HG03064 (cell line): ENCODE measurements around the gene WWOX.

Experiments used
- ATAC-seq: cut with Tn5 transposase; IDR thresholded peaks from one replicate; pipeline ENCODE4 v1.9.1; 2021; ENCODE audit warnings: low read depth; ENCODE audit not compliant: unreplicated experiment

The WWOX gene

DNA sequence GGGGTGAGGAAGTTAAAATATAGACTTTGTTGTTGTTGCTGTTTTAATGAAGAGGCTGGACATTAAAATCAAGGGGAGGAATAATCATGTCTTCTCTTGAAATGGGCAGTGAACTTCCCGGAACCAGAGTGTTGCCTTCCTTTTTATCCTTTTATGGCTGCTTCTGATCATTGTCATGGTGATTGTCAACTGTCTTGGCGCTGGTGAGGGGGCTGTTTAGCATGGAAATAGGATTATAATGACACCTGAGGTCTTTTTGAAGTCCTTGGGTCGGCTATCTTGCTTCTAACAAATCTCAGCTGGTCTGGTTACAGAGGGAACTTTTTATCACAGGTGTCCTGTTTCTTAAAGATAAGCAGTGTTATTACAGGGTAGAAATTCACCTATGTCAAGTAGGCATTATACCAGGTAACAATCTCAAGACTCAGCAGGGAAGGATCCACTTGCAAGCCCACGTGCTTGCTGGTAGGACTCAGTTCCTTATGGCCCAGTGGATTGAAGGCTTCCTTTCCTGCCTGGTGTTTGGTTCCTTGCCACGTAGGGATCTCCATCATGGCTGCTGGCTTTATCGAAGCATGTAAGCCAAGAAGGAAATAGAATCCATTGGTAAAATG lies 349.3 kb downstream of the WWOX start:
- ATAC-seq: no peak

DNA sequence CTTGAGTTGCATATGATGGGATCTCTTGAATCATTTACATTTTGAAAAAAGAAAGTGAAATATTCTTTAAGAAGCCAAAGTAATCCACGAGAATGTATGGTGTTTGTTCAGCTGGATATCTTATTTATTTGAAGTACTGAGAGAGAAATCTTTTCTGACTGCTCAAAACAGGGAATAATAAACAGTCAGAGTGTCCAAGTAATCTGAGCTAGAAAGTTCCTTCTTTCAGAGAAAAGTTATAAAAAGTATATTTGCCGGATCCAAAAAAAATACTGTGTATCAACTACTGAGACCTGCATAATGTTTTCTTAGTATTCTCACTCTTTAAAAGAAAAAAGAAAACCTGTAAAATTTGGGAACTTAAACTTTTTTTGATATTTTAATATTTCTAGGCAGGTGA lies 350.8 kb downstream of the WWOX start:
- no peak for ATAC-seq

GRCh38 chr16:78452025-78452555 lies 352.6 kb downstream of the WWOX start:
- ATAC-seq: no peak

GRCh38 chr16:78455861-78456260 lies 356.4 kb downstream of the WWOX start:
- ATAC-seq: no peak

DNA sequence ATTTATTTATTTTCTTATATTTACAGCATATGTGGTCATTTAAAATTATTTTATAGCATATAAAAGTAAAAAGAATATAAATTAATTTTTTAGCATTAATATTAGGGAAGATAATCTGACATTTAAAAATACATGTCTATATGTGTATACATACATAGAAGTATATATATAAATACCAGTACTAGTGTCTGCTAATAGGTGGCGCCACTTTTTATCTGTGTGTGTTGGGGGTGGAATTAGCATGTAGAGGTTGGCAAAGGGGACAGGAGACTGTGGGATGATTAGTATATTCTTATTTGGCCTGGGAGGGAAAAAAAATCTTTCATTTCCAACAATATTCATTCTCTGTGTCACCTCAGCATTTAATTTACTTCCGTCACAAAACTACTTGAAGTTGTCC lies 359.1 kb downstream of the WWOX start:
- no peak for ATAC-seq

- no peak for ATAC-seq
Observed at GRCh38 chr16:78460428-78460827, 361.0 kb downstream of the WWOX start.

DNA sequence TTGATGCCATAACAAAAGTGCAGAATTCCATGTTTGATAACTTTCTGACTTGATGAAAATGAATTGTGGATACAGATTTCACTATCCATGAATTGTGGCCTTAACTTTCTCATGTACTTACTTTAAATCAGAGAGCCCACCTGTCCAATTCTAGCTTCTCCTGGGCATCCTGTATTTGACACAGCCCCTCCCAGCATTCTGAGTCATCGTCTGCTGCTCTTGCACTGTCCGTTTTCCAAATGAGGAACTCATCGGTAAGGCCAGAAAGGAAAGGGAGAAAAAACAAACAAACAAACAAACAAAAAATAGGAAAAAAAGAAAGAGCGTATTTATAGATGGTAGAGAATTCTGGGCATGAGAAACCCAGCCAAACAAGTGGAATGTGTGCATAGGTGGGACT lies 361.6 kb downstream of the WWOX start:
- ATAC-seq: no peak

DNA sequence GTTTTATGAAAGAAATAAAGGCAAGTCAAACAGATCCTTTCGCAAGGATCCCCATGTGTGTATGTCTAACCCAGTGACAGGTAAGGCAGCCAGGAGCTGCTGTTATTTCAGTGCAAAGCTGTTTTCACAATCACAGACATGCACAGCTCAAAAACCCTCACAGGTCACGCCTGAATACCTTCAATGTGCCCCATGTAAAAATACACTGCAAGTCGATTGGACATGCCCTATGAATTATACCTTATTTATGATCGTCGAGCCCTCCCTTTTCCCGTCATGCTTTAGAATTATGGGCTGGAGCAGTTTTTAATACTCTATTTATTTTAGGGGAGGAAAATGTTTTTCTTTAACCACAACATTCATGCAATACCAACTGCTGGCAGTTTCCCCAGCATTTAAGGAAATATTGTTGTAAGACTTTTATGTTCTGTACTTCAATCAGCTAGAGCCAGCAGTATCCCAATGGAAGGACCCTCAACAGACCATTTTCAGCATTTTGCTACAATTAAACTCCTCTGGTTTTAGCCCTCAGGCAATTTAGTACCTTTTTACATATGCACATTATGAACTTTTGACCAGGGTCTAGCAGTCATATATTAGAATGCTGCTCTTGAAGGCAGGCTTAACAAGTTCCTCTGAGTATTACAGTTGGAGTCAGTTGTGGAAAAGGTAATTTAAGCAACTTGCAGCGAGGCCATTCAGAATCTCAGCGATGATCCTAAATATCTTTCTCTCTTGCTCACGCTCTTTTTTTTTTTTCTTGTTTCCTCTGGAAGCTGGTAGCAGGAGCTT lies 362.2 kb downstream of the WWOX start:
- no peak for ATAC-seq

DNA sequence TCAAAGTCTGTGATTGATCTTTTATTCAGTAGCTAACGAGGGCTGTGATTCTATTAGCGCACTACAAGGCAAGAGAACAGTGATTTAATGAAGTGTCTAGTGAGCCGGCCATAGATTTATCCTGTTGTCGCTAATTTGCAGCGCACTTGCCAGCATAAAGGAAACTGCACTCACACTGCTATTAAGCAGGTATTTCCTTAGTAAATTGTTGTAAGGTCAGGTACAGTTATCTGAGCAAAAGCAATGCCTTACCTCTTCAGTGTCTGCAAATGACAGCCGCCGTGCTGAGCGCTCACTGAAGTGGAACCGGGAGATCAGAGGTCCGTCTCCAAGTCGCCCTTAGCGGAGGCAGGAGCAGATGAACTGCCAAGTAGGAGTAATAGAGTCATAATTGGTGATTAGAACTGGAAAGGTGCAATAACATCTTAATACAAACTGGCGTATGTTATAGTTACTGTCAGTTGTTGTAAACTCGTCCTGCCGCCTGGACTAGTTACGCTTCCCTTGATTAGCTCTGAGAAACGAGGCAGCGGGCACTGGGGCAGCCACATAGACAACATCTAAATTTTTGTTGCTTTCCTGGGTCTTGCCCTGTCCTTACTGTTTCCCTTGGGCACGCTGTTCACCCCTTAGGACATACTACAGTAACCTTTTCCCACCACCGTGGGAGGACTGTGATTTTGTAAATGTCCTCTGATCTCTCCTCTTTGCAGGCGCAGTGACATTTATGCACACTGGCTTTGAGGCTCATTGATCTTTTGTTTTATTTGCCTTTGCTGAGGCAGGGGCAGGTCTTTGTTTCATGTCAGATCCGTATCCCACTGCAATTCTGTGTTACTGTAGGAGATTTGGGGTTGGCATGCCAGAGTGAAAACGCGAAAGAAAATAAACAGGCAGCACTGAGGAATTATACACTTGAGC lies 363.1 kb downstream of the WWOX start:
- no peak for ATAC-seq

DNA sequence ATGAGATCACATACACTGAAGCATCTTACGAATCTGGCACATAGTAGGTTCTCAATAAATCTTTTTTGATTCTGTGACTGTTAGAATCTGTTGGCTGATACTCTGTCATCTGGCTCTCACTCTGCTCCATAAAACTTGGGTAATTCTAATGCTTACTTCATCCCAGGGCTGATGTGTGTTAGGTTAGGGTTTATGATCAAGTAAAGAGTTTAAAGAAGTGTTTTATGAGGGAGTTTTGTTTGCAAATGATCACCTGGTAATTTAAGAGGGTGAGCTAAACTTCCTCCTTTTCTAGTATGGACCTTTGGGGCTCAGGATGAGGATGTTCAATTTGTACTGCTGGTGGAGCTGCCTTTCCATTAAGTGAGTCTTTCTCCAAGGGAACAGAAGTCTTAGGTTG lies 364.1 kb downstream of the WWOX start:
- ATAC-seq: no peak

GRCh38 chr16:78464833-78465232 lies 365.4 kb downstream of the WWOX start:
- ATAC-seq: no peak

DNA sequence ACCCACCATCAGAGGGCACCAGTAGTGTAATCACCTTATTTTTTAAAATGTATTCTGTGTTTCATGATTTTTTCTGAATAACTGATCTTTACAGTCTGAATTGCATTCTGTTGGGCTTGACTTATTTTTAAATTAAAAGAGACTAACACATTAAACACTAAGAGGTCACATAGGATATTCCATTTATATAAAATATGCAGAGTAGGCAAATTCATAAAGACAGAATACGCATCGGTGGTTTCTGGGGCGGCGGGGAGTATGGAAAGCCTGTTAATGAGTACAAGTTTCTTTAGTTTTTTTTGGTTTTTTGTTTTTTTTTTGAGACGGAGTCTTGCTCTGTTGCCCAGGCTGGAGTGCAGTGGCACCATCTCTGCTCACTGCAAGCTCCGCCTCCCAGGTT lies 366.3 kb downstream of the WWOX start:
- no peak for ATAC-seq

GRCh38 chr16:78469787-78470186 lies 370.3 kb downstream of the WWOX start:
- ATAC-seq: no peak

DNA sequence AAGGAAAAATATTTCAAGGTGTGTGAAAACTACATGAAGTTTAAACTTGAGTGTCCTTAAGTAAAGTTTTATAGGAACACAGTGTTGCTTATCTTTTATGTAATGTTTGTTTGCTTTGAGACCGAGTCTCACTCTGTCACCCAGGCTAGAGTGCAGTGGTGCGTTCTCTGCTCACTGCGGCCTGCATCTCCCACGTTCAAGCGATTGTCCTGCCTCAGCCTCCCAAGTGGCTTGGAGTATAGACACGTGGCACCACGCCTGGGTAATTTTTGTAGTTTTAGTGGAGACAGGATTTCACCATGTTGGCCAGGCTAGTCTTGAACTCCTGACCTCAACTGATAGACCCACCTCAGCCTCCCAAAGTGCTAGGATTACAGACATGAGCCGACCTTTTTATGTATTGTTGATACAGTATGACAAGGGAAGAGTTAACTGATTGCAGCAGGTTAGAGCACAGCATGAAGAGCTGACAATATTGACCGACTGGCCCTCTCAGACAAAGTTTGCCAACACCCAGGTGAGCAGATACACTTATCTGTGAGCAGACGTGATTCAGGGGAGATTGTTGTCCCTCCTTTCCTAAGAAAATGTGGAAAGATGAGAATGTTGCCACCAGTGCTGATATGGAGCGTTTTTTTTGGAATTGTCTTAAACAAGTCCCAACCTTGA lies 373.7 kb downstream of the WWOX start:
- no peak for ATAC-seq

DNA sequence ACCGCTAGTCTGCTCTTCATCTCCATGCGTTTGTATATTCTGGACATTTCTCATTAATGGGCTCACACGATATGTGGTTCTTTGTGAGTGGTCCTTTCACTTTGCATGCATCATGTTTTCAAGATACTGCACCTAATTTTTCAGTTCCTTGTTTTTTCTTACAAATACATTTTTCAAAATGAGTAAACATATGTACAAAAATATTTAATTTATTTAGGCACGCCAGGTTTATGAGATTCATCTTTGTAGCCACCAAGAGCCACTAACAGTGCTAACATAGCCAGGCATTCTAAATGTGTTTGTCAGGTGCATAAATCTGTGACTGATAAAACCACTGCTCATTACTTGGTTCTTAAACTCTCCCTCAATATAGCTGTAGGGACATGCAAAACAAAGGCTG lies 375.3 kb downstream of the WWOX start:
- ATAC-seq: peak; percentile 63

DNA sequence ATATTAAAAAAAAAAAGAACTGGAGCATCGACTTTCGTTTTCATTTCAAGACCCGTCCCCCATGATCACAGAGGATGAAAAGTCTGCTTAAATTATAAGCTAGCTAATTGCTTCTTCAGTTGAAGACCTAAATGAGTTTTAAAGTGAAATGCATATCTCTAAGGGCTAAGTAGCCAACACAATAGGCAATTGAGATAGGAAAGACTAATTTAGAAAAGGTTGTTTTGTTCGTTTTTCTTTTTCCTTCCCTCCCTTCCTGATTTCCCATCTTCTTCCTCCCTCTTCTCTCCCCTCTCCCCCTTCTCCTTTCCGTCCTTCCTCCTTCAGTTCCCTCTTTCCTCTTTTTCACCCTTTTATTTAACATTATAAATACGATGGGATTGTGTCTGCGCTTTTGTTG lies 377.2 kb downstream of the WWOX start:
- ATAC-seq: no peak

- no peak for ATAC-seq
Observed at GRCh38 chr16:78478267-78478861, 378.9 kb downstream of the WWOX start.

DNA sequence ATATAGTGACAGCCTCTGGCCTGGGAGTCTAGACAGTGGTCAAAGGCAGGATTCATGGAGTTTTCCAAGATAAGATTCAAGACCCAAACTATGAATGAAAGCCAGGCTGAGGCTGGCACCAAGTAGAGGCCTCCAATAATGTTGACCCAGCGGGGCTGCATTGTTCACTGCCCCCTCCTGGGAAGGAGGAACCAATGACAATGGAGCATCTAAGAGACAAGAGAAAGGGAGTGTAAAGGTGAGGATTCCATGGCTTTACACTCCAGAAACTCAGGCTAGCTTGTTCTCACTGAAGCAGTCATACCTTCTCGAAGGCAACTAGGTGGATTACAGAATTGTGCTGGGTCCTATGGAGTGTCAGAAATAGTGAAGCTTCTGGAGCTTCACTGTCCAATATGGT lies 380.3 kb downstream of the WWOX start:
- no peak for ATAC-seq

DNA sequence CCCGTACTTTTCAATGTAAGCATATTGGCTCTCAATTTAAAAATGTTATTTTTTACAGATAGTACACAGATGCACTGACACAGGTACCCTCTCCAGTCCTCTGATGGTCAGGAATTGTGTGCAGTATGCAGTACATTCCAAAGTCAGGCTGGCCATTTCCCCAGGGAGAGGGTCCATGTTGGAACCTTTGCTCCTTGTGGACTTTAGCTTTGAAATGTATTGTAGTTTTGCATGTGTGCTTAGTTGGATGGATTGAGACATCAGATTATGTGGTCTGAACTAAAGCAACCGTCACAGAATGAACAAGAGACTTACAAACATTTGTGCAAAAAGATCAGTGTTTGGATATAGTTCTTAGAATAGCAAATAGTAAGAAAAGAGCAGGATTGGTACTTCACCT lies 381.1 kb downstream of the WWOX start:
- no peak for ATAC-seq
